M059J (cell line): ENCODE results near the gene SAMD4A. TPM values are rescaled to one million over a fixed set of nuclear protein-coding genes. Genes with fewer than 3 reads are reported as not detected.

Experiments used
- DNase-seq: peaks from one replicate; pipeline ENCODE4 v3.0.0-alpha.2; 2012; ENCODE audit warnings: low read depth
- total RNA-seq: library from RNA; depleted of rRNA; stranded (reverse); fragments of >200 nt; shearing (Covaris generic); gene quantifications from 2 replicates; pipeline ENCODE4 v1.2.3, GENCODE V29; 2014

The SAMD4A gene
- total RNA-seq, 1 experiment from 2014 or later = 7.7 TPM

- no peak for DNase-seq
Measured at GRCh38 chr14:54631016-54631415, 64.1 kb downstream of the SAMD4A start.

- DNase-seq = no peak
Measured at GRCh38 chr14:54632452-54632851, 65.5 kb downstream of the SAMD4A start.

- no peak for DNase-seq
Measured at GRCh38 chr14:54633076-54633475, 66.1 kb downstream of the SAMD4A start.

GRCh38 chr14:54637270-54638134 is 70.6 kb downstream of the SAMD4A start:
- DNase-seq = no peak

GRCh38 chr14:54638135-54638446 is 71.2 kb downstream of the SAMD4A start:
- DNase-seq = no peak

GRCh38 chr14:54639611-54640010 is 72.7 kb downstream of the SAMD4A start:
- no peak for DNase-seq

GRCh38 chr14:54640506-54640905 is 73.6 kb downstream of the SAMD4A start:
- DNase-seq = no peak

GRCh38 chr14:54642121-54642520 is 75.2 kb downstream of the SAMD4A start:
- no peak for DNase-seq

- peak; percentile 72 for DNase-seq
Measured at GRCh38 chr14:54642801-54643695, 76.1 kb downstream of the SAMD4A start.

GRCh38 chr14:54643696-54644176 is 76.8 kb downstream of the SAMD4A start:
- DNase-seq = no peak

GRCh38 chr14:54645639-54646038 is 78.7 kb downstream of the SAMD4A start:
- no peak for DNase-seq

GRCh38 chr14:54646626-54647025 is 79.7 kb downstream of the SAMD4A start:
- no peak for DNase-seq

- no peak for DNase-seq
Measured at GRCh38 chr14:54647378-54647777, 80.5 kb downstream of the SAMD4A start.

GRCh38 chr14:54649056-54649455 is 82.1 kb downstream of the SAMD4A start:
- no peak for DNase-seq

- peak; percentile 71 for DNase-seq
Measured at GRCh38 chr14:54650331-54650958, 83.5 kb downstream of the SAMD4A start.

- no peak for DNase-seq
Measured at GRCh38 chr14:54650959-54651351, 84.0 kb downstream of the SAMD4A start.

GRCh38 chr14:54651649-54652048 is 84.7 kb downstream of the SAMD4A start:
- DNase-seq = peak; percentile 52

- peak; percentile 99 for DNase-seq
Measured at GRCh38 chr14:54652188-54652587, 85.3 kb downstream of the SAMD4A start.

- DNase-seq = peak; percentile 61
Measured at GRCh38 chr14:54652605-54653052, 85.7 kb downstream of the SAMD4A start.

- peak; percentile 95 for DNase-seq
Measured at GRCh38 chr14:54653712-54654469, 87.0 kb downstream of the SAMD4A start.

- no peak for DNase-seq
Measured at GRCh38 chr14:54654605-54655004, 87.7 kb downstream of the SAMD4A start.
